AG04450 (cell line): Measurements from ENCODE around the gene LAPTM5. TPM values are rescaled to one million over a fixed set of nuclear protein-coding genes. Genes with fewer than 3 reads are reported as not detected.

ENCODE experiments used
- CTCF ChIA-PET: fragments of 300-600, 350-600 bp; formaldehyde crosslinking; extraction: SDS; loops from one replicate; lab custom pipeline; 2022; ENCODE audit warnings: antibody characterized with exemption, inconsistent platforms; lab: Charles Lee
- POLR2A ChIA-PET: fragments of 350-600 bp; formaldehyde crosslinking; extraction: SDS; loops from one replicate; lab custom pipeline; 2021; ENCODE audit warnings: antibody characterized with exemption, inconsistent platforms; lab: Yijun Ruan, JAX
- DNase-seq: peaks from one replicate; pipeline ENCODE4 v3.0.0-alpha.2; 2011; ENCODE audit warnings: low read depth, low spot score
- H3K27ac ChIP-seq: one replicate; pipeline ENCODE4 v1.5.1; 2012; ENCODE audit warnings: low read depth, low read length, control low read depth
- H3K27me3 ChIP-seq: one replicate; pipeline ENCODE4 v1.6.0; 2012; ENCODE audit warnings: low read length; ENCODE audit not compliant: control insufficient read depth, insufficient read depth
- H3K4me3 ChIP-seq: 2 replicates; pipeline ENCODE4 v1.5.1; 2011; ENCODE audit warnings: mild to moderate bottlenecking, low read depth, low read length, control low read depth
- H3K9me3 ChIP-seq: 2 replicates; pipeline ENCODE4 v1.5.1; 2012; ENCODE audit warnings: low read length; ENCODE audit not compliant: control insufficient read depth, insufficient read depth
- CTCF ChIP-seq: IDR thresholded peaks from 2 replicates; pipeline ENCODE4 v1.5.1; 2011; ENCODE audit warnings: low read depth, low read length, control low read depth, inconsistent platforms
- polyA plus RNA-seq: library from polyadenylated mRNA; depleted of rRNA; stranded (reverse); fragments of >200 nt; gene quantifications from 2 replicates; pipeline ENCODE4 v1.2.3, GENCODE V29; 2011

The LAPTM5 gene
- polyA plus RNA-seq, 1 experiment: 0.53 TPM

- Histone ChIP-seq H3K27ac (no peak overlapping the region), H3K9me3 (peaks cover 5% of the 10 kb centered on the region; the same call in 1 of the 2 replicates), H3K4me3 (no peak overlapping the region), H3K27me3 (peaks cover 20% of the 10 kb centered on the region)
- ChIA-PET POLR2A (no interaction called here), CTCF (no interaction called here)
- TF ChIP-seq CTCF: no peak
- no peak for DNase-seq
Observed at GRCh38 chr1:30740251-30741238, 17.0 kb downstream of the LAPTM5 start.

DNA sequence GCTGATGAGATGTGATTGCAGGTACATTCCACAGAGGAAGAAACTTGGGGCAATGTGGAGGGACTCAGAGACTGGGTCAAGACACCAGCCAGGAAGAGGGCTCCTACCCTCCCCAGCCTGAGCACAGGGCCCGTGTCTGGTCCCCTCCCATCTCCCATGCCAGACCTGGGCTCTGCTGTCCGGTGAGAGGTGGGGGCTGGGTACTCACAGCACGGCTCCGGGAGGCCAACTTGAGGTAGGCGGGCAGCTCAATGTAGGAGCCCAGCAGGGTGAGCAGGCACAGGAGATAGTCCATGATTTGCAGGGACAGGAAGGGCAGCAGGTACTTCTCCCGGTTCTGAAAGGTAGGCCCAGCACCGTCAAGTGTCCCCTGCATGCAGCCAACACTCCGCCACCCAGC, 18.0 kb downstream of the LAPTM5 start:
- H3K4me3 ChIP-seq: no peak overlapping the region
- TF ChIP-seq CTCF: no peak
- peaks cover 20% of the 10 kb centered on the region for H3K27me3 ChIP-seq
- ChIA-PET CTCF (interaction anchor here (0.9 kb wide), 1 partner anchor 42 kb away, joined by 4 read pairs; no protein-coding TSS in a partner anchor), POLR2A (no interaction called here)
- H3K27ac ChIP-seq: no peak overlapping the region
- DNase-seq: no peak
- H3K9me3 ChIP-seq: peaks cover 5% of the 10 kb centered on the region; the same call in 1 of the 2 replicates

DNA sequence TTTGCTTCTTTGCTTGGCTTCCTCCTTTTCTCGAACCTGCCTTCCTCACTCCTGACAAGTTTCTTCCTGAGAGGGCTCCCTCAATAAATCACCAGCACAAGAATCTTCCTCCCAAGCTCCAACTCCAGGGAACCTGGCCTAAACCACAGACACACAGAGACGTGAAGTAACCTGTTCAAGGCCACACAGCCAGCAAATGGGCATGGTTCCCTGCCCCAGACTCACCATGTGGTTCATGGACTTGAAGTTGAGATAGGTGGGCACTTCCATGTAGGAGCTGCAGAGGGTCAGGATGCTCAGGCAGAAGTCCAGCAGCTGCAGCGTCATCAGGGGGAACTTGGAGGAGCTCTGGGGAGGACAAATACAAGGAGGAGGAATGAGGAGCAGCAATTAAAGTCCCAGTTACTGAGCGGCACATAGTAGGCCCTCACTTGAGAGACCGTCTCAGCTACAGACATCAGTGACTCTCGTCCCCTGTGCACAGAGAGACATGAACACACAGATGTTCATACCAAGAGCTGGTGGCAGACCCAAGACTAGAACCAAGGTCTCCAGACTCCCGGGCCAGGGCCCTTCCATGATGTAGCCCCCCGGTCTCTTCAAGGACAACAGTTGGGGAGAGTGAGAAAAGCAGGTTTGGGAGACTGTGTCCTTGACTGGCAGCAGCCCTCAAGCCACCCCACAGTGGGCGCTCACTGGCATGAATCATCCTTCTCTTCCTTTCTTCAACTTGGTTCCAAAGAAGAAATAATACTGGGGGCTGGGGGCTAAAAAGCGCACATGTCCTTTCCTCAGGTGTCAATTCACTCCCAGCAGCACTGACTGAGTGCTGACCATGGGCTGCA, 18.6 kb downstream of the LAPTM5 start:
- Histone ChIP-seq H3K4me3 (no peak overlapping the region), H3K27ac (no peak overlapping the region), H3K27me3 (peaks cover 20% of the 10 kb centered on the region), H3K9me3 (peaks cover 5% of the 10 kb centered on the region; the same call in 1 of the 2 replicates)
- ChIA-PET CTCF (interaction anchor here (0.9 to 1.0 kb wide), 2 partner anchors 41 to 43 kb away, joined by 3 to 4 read pairs; no protein-coding TSS in a partner anchor), POLR2A (no interaction called here)
- TF ChIP-seq CTCF: no peak
- DNase-seq: no peak

GRCh38 chr1:30738040-30738714, 19.4 kb downstream of the LAPTM5 start:
- DNase-seq: no peak
- Histone ChIP-seq H3K27me3 (peaks cover 20% of the 10 kb centered on the region), H3K27ac (no peak overlapping the region), H3K9me3 (peaks cover 5% of the 10 kb centered on the region; the same call in 1 of the 2 replicates), H3K4me3 (no peak overlapping the region)
- TF ChIP-seq CTCF: no peak
- CTCF ChIA-PET: interaction anchor here (1.0 kb wide), 2 partner anchors 20 to 41 kb away, joined by 3 read pairs; no protein-coding TSS in a partner anchor
- POLR2A ChIA-PET: no interaction called here
